Panc1 (cell line): ENCODE data around the gene AHR.

ENCODE experiments used
- POLR2AphosphoS5 ChIP-seq: IDR thresholded peaks from 2 replicates; pipeline ENCODE4 v1.6.1; 2012; ENCODE audit warnings: mild to moderate bottlenecking, low read depth, low read length, moderate library complexity
- SIN3A ChIP-seq: IDR thresholded peaks from 2 replicates; pipeline ENCODE4 v1.6.1; 2012; ENCODE audit warnings: low read depth, mild to moderate bottlenecking, low read length, moderate library complexity, borderline replicate concordance; ENCODE audit not compliant: insufficient read depth
- TCF7L2 ChIP-seq: IDR thresholded peaks from 2 replicates; pipeline ENCODE4 v1.6.1; 2011; ENCODE audit warnings: mild to moderate bottlenecking, low read depth, low read length, inconsistent platforms
- TF ChIP-seq, protein P1 (sequence below): fragments of 450-650 bp; IDR thresholded peaks from 2 replicates; pipeline ENCODE4 v1.5.1; 2017; ENCODE audit warnings: mild to moderate bottlenecking

DNA sequence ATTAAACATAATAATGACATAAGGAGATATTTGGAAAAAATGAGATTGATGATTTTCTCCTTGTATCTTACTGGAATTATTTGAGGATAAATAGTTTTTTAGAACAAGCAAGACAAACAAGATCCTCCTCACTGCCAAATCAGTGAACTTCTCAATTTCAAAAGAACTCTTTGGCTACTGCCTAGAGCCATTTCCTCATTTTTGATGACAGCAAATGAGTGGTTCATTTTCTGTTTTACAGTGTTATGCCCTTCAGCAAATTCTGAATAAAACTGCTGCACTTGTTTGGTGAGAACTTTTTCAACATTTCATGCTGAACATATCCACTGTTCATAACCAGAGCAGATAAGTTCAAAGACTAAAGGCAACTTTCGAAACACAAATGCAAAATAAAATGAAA is 42.5 kb upstream of the AHR start:
- TF ChIP-seq POLR2AphosphoS5: no peak
- TF ChIP-seq, protein P1, sequence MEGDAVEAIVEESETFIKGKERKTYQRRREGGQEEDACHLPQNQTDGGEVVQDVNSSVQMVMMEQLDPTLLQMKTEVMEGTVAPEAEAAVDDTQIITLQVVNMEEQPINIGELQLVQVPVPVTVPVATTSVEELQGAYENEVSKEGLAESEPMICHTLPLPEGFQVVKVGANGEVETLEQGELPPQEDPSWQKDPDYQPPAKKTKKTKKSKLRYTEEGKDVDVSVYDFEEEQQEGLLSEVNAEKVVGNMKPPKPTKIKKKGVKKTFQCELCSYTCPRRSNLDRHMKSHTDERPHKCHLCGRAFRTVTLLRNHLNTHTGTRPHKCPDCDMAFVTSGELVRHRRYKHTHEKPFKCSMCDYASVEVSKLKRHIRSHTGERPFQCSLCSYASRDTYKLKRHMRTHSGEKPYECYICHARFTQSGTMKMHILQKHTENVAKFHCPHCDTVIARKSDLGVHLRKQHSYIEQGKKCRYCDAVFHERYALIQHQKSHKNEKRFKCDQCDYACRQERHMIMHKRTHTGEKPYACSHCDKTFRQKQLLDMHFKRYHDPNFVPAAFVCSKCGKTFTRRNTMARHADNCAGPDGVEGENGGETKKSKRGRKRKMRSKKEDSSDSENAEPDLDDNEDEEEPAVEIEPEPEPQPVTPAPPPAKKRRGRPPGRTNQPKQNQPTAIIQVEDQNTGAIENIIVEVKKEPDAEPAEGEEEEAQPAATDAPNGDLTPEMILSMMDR: no peak
- no peak for TF ChIP-seq TCF7L2
- TF ChIP-seq SIN3A: no peak
